Right atrium auricular region (tissue), 2 donors: ENCODE data around the gene HOXD1. TPM values are rescaled to one million over a fixed set of nuclear protein-coding genes. Genes with fewer than 3 reads are reported as not detected.

Experiments used
- DNase-seq: peaks from one replicate; pipeline ENCODE4 v3.0.0-alpha.2; 2019; ENCODE audit warnings: low spot score
- H3K27ac ChIP-seq, 2 donors: fragments of 200-600 bp; sonication (generic); 1 replicate in 1 of 2; 2 replicates in 1 of 2; pipeline ENCODE4 v1.5.1; 2016 to 2019
- H3K27me3 ChIP-seq, 2 donors: fragments of 200-600 bp; sonication (generic); one replicate each; pipeline versions ENCODE4 v1.5.1 to v1.6.0; 2017 to 2019
- H3K36me3 ChIP-seq: fragments of 200-600 bp; sonication (generic); one replicate; pipeline ENCODE4 v1.5.1; 2016
- H3K4me1 ChIP-seq, 2 donors: fragments of 200-600 bp; sonication (generic); one replicate each; pipeline versions ENCODE4 v1.5.1 to v1.6.0; 2017 to 2019
- H3K4me3 ChIP-seq, 2 donors: fragments of 200-600 bp; sonication (generic); 1 replicate in 1 of 2; 2 replicates in 1 of 2; pipeline ENCODE4 v1.5.1; 2017 to 2019; ENCODE audit warnings: mild to moderate bottlenecking in 1 of 2, moderate library complexity in 1 of 2
- H3K9me3 ChIP-seq, 2 donors: fragments of 200-600 bp; sonication (generic); one replicate each; pipeline ENCODE4 v1.5.1; 2019
- CTCF ChIP-seq, 2 donors: fragments of 200-600 bp; sonication (generic); IDR thresholded peaks; one replicate each; pipeline ENCODE4 v1.5.1; 2019; ENCODE audit warnings: antibody characterized with exemption in 2 of 2
- total RNA-seq, 2 donors: library from RNA; depleted of rRNA; stranded (reverse); fragments of >200 nt; gene quantifications; one replicate each; pipeline ENCODE4 v1.1.0, GENCODE V29; 2016

The HOXD1 gene
- total RNA-seq = not detected

- Histone ChIP-seq H3K36me3 (no peaks in the 10 kb centered on the region), H3K4me1 (peaks cover 0 to 30% of the 10 kb centered on the region in 2 donors), H3K27me3 (peaks cover 27 to 36% of the 10 kb centered on the region in 2 donors), H3K27ac (peak within 1 kb of the TSS in 1 of 2 donors; percentile 14), H3K4me3 (peak within 1 kb of the TSS; percentile 35 to 51), H3K9me3 (no peaks in the 10 kb centered on the region)
- no peak for DNase-seq
- no peak for TF ChIP-seq CTCF (IDR thresholded peaks at IDR 0.05)
Measured at GRCh38 chr2:176187899-176188773, at the start of gene HOXD1. Gene HOXD1, plus strand, starts transcription at chr2:176188668. Its CDS starts 134 bp downstream, at chr2:176188802.

- H3K36me3 ChIP-seq = no peaks in the 10 kb centered on the region
- TF ChIP-seq CTCF (IDR thresholded peaks at IDR 0.05) = no peak
- H3K4me3 ChIP-seq = peak overlapping the region in 1 of 2 donors; percentile 52
- no peak for DNase-seq
- peaks cover 21 to 40% of the 10 kb centered on the region in 2 donors for H3K27me3 ChIP-seq
- H3K4me1 ChIP-seq = peaks cover 0 to 27% of the 10 kb centered on the region in 2 donors
- H3K27ac ChIP-seq = no peak overlapping the region
- no peaks in the 10 kb centered on the region for H3K9me3 ChIP-seq
Measured at GRCh38 chr2:176138923-176139660, 49.4 kb upstream of the HOXD1 start.

- no peak for DNase-seq
- TF ChIP-seq CTCF (IDR thresholded peaks at IDR 0.05) = no peak
- Histone ChIP-seq H3K27me3 (peaks cover 21 to 35% of the 10 kb centered on the region in 2 donors), H3K27ac (peak overlapping the region in 1 of 2 donors; percentile 28), H3K4me1 (peaks cover 0 to 27% of the 10 kb centered on the region in 2 donors), H3K36me3 (no peaks in the 10 kb centered on the region), H3K4me3 (peak overlapping the region in 1 of 2 donors; percentile 52), H3K9me3 (no peaks in the 10 kb centered on the region)
Measured at GRCh38 chr2:176139661-176140512, 48.6 kb upstream of the HOXD1 start.

DNA sequence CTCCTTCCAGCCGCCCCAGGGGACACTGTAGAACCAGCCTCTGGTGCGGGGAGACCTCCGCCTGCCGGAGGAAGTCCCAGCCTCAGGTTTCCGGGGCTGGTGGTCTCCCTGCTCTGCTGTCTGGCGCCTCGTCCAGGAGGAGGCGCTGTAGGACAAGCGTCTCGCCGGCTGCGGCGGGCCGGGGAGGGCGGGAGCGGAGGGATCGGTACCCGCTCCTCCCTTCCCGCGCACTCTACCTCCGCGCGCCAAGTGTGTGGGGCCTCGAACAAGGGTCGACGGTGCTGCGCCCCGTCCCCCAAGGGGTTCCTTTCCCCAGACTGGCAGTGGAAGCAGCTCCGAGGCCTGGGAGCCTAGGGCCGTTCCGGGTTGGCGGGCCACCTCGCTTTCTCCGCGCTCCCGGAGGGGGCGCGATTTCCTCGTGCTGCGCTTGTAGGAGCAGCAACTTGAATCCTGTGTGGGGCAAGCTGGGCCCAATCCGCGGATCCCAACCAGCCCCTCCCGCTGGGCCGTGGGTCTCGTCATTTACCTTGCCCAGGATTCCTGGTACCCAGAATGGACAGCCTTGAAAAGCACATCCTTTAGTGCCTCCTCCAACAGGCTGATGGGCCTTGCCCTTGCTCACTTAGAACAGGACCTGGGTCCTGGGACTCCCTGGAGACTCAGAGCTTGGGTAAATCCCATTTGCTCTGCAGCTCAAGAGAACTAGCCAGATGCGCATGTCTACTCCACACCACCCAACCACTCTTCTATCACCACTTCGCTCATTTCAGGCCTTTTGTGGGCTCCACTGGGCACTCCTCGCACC, 47.8 kb upstream of the HOXD1 start:
- DNase-seq = peak; percentile 67

More for the DNA sequence above, 47.8 kb upstream of the HOXD1 start:
- Histone ChIP-seq H3K27ac (peak overlapping the region in 1 of 2 donors; percentile 28), H3K27me3 (peaks cover 21 to 35% of the 10 kb centered on the region in 2 donors), H3K9me3 (no peaks in the 10 kb centered on the region), H3K4me1 (peaks cover 0 to 27% of the 10 kb centered on the region in 2 donors), H3K36me3 (no peaks in the 10 kb centered on the region), H3K4me3 (peak overlapping the region; percentile 34 to 52)
- peak; percentile 87 to 98 for TF ChIP-seq CTCF (IDR thresholded peaks at IDR 0.05)
